ENCODE data around the gene SACM1L.

Gene SACM1L

GRCh38 chr3:45790596-45790995 is 101.4 kb downstream of the SACM1L start:
- DNase-seq = no peak

- DNase-seq = no peak
Observed at GRCh38 chr3:45792036-45792435, 102.8 kb downstream of the SACM1L start.

GRCh38 chr3:45792516-45793172 is 103.4 kb downstream of the SACM1L start:
- DNase-seq = no peak

- DNase-seq = no peak
Observed at GRCh38 chr3:45793482-45794176, 104.4 kb downstream of the SACM1L start.

- DNase-seq = no peak
Observed at GRCh38 chr3:45794177-45794560, 105.0 kb downstream of the SACM1L start.

- no peak for DNase-seq
Observed at GRCh38 chr3:45794660-45795059, 105.5 kb downstream of the SACM1L start.
